ENCODE measurements around the gene NOL9.
A peak's percentile ranks its signal among the peaks of the same experiment; 100 is the strongest.

DNA sequence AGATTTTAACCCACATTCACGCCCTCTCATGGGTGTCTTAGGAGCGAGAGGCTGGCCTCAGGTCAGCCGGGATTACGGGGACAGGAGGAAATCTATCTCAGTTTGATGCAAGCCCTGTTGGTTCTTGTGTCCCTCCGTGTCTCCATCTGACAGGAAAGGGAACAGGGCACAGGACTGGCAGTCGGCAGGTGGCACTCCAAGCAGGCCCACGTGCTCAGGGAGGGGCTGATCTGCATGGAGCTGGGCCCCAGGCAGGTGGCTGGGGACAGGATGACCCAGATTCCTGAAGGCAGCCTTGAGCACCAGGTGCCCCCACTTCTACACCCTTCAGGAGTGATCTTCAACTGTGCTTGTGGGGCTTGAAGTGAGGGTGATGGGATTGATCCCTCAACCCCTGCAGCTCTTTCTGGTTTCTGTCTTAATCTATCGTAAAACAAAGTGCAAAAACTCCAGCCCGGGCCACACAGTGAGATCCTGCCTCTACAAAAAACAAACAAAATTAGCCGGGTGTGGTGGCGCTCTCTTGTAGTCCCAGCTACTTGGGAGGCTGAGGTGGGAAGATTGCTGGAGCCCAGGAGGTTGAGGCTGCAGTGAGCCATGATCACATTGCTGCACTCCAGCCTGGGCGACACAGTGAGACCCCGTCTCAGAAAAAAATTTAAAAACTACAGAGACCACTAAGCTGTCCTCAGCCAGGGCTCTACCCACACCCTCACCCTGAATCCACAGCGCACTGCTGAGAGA, 71.1 kb downstream of the NOL9 start:
- TF ChIP-seq EP300 (IDR thresholded peaks at IDR 0.05) (no peak), POLR2AphosphoS5 (IDR thresholded peaks at IDR 0.05) (no peak), POLR2A (IDR thresholded peaks at IDR 0.05) (no peak)
- TF ChIP-seq, protein P1, sequence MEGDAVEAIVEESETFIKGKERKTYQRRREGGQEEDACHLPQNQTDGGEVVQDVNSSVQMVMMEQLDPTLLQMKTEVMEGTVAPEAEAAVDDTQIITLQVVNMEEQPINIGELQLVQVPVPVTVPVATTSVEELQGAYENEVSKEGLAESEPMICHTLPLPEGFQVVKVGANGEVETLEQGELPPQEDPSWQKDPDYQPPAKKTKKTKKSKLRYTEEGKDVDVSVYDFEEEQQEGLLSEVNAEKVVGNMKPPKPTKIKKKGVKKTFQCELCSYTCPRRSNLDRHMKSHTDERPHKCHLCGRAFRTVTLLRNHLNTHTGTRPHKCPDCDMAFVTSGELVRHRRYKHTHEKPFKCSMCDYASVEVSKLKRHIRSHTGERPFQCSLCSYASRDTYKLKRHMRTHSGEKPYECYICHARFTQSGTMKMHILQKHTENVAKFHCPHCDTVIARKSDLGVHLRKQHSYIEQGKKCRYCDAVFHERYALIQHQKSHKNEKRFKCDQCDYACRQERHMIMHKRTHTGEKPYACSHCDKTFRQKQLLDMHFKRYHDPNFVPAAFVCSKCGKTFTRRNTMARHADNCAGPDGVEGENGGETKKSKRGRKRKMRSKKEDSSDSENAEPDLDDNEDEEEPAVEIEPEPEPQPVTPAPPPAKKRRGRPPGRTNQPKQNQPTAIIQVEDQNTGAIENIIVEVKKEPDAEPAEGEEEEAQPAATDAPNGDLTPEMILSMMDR (IDR thresholded peaks at IDR 0.05) = peak in 1 of 7 experiments; percentile 13

Data from stomach (tissue), 4 donors.